HG02981 (cell line): ENCODE measurements around the gene RAPGEF5.

Experiments
- ATAC-seq: cut with Tn5 transposase; IDR thresholded peaks from one replicate; pipeline ENCODE4 v1.9.1; 2021; ENCODE audit warnings: mild to moderate bottlenecking, moderate library complexity; ENCODE audit not compliant: unreplicated experiment

The RAPGEF5 gene

GRCh38 chr7:22269963-22270362, 87.0 kb downstream of the RAPGEF5 start:
- no peak for ATAC-seq

GRCh38 chr7:22268884-22269421, 88.0 kb downstream of the RAPGEF5 start:
- ATAC-seq = no peak

GRCh38 chr7:22267930-22268615, 88.9 kb downstream of the RAPGEF5 start:
- ATAC-seq = no peak

- no peak for ATAC-seq
Observed at GRCh38 chr7:22262538-22262937, 94.4 kb downstream of the RAPGEF5 start.

- no peak for ATAC-seq
Observed at GRCh38 chr7:22256541-22257096, 100.3 kb downstream of the RAPGEF5 start.

GRCh38 chr7:22255834-22256233, 101.1 kb downstream of the RAPGEF5 start:
- no peak for ATAC-seq

- no peak for ATAC-seq
Observed at GRCh38 chr7:22255342-22255741, 101.6 kb downstream of the RAPGEF5 start.

GRCh38 chr7:22252936-22253536, 103.9 kb downstream of the RAPGEF5 start:
- no peak for ATAC-seq

GRCh38 chr7:22252016-22252415, 104.9 kb downstream of the RAPGEF5 start:
- no peak for ATAC-seq

- ATAC-seq = no peak
Observed at GRCh38 chr7:22251281-22251680, 105.7 kb downstream of the RAPGEF5 start.

- ATAC-seq = no peak
Observed at GRCh38 chr7:22250390-22250789, 106.6 kb downstream of the RAPGEF5 start.

- no peak for ATAC-seq
Observed at GRCh38 chr7:22248111-22248809, 108.7 kb downstream of the RAPGEF5 start.

- ATAC-seq = no peak
Observed at GRCh38 chr7:22241805-22242390, 115.1 kb downstream of the RAPGEF5 start.

- ATAC-seq = no peak
Observed at GRCh38 chr7:22240904-22241571, 115.9 kb downstream of the RAPGEF5 start.

- no peak for ATAC-seq
Observed at GRCh38 chr7:22238354-22239311, 118.3 kb downstream of the RAPGEF5 start.

GRCh38 chr7:22235134-22235533, 121.8 kb downstream of the RAPGEF5 start:
- ATAC-seq = no peak

- ATAC-seq = no peak
Observed at GRCh38 chr7:22234227-22234626, 122.7 kb downstream of the RAPGEF5 start.

GRCh38 chr7:22231806-22232205, 125.1 kb downstream of the RAPGEF5 start:
- no peak for ATAC-seq

- no peak for ATAC-seq
Observed at GRCh38 chr7:22231141-22231540, 125.8 kb downstream of the RAPGEF5 start.
